NCI-H345 treated with DMSO at 0.1 percent for 48 hours (cell line): ENCODE results near the gene DBNDD1.
"Not testable (repeated sequence)": the region's sequence is repeated elsewhere in the genome, so short reads cannot be mapped to it uniquely, and the experiment has no call there.

Source experiments
- DNase-seq: peaks from one replicate; lab custom pipeline; 2025; ENCODE audit not compliant: unreplicated experiment; lab: John Stamatoyannopoulos, UW

DBNDD1 gene

GRCh38 chr16:90012991-90013745 lies 6.1 kb downstream of the DBNDD1 start:
- DNase-seq, result no peak

GRCh38 chr16:90011908-90012501 lies 7.3 kb downstream of the DBNDD1 start:
- no peak for DNase-seq

DNA sequence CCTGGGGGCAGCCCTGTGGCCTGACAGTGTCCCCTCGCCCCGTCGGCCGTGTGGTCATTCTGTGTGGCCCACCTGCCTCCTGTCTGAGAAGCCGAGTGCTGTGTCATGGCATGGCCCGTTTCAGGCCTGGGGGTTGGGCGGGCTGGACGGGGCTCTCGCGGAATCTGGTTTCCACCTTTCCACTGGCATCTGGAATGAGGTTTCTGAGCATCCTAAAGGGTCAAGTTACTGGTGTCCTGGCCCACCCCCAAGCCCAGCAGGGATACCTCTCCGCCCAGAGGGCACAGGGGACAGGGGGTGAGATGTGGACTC lies 7.8 kb downstream of the DBNDD1 start:
- DNase-seq, result no peak

DNA sequence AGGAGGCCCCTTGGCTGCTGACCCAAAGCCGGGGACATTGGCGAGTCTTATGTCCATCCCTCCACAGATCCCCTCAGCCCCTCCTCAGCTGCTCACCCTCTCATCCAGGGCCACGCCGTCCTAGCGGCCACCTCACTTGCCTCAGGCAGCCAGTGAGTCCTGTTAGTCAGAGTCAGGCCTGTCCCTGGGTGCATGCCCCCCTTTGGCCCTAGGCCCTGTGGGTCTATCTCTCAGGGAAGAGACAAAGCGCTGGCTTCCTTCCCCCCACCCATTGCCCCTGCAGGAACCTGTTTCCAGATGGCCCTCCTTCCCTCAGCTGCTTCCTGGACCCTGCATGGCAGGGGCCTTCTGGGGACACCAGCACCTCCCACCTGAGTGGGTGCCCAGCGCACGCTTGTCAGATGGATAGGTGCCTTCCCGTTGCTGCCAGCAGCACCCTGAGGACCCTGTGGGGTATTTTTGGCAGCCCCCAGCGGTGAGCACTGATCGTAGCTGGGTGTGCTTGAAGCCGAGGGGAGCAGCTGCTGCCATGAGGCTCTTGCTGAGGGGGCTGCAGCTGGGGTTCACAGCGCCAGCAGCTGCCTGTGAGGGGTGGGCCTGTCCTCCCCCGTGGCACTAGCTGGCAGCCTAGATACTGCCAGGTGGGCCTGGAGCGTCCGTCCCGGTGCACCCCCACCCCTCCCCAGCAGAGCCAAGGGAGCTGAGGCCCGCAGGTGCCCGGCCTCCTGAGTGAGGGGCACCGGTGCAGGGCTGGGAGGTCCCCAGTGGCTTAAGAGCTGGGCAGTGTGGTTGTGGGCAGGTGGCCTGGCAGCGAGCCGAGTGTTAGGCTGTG lies 8.4 kb downstream of the DBNDD1 start:
- DNase-seq, result no peak

DNA sequence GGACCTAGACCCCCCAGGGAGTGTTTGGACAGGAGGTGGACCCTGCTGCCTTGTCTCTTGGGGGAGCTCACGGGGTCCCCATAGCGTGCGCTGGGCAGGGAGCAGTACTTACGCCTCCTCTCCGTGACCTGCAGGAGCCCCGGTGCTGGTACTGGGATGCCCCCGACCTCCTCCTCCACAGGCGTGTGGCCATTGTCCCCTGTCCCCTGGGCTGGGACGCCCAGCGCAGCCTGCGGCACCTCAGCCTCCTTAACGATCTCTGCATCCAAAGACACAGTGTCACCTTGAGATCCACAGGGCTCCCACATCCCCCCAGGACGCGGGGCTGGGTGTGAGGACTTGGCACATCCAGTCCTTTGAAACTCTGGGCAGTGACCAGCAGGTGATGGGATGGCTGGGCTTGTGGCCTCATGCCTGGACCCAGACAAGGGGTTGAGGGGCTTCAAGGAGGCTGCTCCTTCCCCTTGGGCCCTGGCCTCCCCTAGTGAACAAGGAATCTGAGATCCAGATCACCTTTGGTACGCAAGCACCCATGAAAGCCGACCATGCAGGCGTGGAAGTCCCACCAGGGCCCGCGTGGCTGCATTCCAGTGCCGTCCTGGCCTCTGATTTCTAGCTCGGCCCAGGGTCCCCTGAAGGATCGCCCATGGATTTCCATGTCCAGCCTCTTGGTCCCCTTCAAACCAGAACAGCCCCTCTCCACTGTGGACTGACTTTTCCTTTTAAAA lies 9.9 kb downstream of the DBNDD1 start:
- DNase-seq, result no peak

DNA sequence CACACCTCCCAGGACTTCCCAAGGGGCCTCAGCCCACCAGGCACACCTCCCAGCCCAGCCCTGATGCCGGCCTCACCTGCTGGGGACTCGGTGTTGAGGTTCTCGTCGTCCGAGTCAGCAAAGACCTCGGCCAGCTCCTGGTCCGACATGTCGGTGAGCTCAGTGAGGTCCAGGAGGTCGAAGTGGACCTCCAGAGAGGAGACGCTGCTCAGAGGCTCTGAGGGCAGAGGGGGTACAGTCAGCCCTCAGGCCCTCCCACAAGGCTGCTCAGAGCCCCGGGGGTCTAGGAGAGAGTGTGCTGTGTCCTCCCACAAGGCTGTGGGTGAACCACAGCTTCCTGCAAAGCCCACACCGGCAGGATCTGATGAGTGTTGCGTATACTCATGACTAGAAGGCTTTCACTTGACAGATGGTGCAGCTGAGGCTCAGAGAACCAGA lies 10.5 kb downstream of the DBNDD1 start:
- no peak for DNase-seq

- not testable (repeated sequence) for DNase-seq
These were observed 11.5 kb downstream of the DBNDD1 start for GRCh38 chr16:90007635-90008234.

GRCh38 chr16:90007015-90007414 lies 12.2 kb downstream of the DBNDD1 start:
- no peak for DNase-seq

DNA sequence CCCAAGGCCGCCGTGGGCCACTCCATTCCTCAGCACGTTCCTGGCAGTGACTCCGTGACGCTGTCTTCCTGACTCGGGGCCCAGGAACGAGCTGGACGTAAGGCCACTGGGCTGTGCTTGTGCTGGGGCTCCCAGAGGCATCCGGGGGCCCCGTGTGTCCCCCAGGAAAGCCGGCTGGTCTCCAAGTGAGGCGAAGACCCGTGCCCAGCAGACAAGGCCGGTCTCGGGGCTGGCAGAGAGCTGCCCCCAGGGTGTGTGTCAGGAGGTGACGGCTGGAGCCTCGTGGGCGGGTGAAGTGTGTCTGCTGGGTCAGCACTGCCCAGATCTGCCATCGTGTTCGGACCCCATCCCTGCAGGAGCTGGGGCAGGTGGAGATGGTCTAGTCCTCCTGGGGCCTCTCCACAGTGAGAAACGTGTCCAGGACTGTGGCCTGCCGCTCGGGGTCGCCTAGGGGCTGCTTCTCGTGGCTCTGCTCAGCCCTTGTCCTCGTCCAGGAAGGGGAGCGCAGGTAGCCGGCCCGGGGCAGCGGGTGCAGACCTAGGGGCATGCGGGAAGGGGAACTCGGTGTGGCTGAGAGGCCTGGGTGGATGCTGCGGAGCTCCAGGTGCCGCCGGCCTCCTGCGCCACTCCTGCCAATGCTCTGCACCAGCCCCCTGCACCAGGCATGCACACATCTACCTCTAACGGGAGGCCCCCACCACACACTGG lies 13.1 kb downstream of the DBNDD1 start:
- no peak for DNase-seq

DNA sequence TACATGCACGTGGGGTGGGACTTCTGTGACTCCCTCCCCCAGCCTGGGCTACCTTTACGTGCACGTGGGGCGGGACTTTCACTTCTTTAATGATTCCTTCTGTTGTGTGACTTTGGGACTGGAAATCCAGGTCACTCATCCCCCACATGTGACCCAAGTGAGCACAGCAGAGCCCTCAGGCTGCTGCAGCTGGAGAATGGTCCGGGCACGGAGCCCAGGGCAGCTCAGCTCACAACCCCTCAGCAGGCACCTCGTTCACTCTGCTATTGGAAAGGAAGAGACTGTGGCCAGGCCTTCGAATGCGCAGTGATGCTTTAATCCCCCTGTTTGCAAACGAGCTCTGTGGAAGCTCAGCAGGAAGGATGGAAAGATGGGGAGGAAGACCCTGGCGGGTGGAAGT lies 14.7 kb downstream of the DBNDD1 start:
- DNase-seq, result no peak

- DNase-seq, result no peak
These were observed 16.5 kb downstream of the DBNDD1 start for GRCh38 chr16:90002759-90003158.

DNA sequence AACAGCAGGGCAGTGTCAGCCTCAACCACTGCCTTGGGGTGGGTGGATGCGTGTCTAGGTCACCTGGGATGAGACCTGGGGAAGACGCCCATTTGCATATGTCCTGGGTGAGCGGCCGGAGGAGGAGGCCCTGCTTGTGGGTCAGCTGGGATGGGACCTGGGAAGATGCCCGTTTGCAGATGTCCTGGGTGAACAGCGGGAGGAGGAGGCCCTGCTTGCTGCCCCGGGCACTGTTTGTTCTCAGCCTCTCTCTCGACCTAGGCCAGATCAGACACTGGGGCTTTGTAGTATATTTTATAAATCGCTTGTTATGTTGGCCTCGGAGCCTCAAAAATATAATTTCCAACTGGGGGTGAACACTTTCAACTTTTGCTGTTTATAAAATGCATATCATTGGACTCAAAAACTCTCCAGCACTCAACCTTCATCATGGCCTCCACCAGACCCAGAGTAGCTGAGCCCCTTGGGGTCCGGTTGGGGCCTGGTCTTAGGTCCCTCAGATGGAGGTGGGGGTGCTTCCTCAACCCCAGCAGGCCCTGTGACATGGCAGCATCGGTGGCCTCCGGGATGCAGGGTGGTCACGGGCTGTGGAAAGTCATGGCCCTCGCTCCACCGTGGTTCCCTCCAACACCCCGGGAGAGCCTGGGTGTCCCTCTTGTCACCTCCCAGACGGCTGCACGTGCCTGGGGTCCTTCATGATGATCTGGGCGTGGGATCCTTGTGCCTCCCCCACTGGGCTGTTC lies 17.3 kb downstream of the DBNDD1 start:
- no peak for DNase-seq

GRCh38 chr16:90000733-90001427 lies 18.4 kb downstream of the DBNDD1 start:
- no peak for DNase-seq

DNA sequence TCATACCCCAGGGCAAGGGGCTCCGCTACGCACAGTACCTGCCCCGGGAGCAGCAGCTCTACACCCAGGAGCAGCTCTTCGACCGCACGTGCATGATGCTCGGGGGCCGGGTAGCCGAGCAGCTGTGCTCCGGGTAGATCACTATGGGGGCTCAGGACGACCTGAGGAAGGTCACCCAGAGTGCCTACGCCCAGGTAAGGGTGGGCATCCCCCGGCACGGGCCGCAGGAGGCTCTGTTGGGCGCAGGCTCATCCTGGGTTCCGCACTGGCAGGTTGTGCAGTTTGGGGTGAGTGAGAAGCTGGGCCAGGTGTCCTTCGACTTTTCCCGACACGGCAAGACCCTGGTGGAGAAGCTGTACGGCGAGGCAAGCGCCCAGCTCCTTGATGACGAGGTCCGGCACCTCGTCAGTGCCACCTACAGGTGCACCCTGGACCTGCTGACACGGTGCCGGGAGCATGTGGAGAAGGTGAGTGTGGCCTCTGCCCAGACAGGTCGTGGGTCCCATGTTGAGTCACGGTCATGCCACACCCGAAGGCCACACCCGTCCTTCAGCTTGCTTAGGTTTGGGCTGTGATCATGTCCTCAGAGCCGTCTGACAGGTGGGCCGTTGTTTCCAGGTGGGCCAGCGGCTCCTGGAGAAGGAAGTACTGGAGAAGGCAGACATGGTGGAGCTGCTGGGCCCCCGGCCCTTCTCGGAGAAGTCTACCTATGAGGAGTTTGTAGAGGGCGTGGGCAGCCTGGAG lies 19.3 kb downstream of the DBNDD1 start:
- no peak for DNase-seq

GRCh38 chr16:89996178-89996489 lies 23.1 kb downstream of the DBNDD1 start:
- no peak for DNase-seq

DNA sequence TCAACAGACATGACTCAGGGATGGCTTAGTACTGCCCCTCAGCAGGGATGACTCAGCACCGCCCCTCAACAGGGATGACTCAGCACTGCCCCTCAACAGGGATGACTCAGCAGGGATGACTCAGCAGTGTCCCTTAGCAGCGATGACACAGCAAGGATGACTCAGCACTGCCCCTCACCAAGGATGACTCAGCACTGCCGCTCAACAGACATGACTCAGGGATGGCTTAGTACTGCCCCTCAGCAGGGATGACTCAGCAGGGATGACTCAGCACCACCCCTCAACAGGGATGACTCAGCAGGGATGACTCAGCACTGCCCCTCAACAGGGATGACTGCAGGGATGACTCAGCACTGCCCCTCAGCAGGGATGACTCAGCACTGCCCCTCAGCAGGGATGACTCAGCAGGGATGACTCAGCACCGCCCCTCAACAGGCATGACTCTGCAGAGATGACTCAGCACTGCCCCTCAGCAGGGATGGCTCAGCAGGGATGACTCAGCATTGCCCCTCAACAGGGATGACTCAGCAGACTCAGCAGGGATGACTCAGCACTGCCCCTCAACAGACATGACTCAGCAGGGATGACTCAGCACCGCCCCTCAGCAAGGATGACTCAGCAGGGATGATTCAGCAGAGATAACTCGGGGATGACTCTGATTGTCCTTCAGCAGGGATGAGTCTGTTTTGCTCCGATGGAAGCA lies 23.6 kb downstream of the DBNDD1 start:
- not testable (repeated sequence) for DNase-seq

- DNase-seq, result not testable (repeated sequence)
These were observed 24.4 kb downstream of the DBNDD1 start for GRCh38 chr16:89994721-89995474.
